HEK293 (cell line): ENCODE results near the gene NUMA1.
A peak's percentile ranks its signal among the peaks of the same experiment; 100 is the strongest.

Experiments
- CTCF ChIA-PET: fragments of 350-600 bp; formaldehyde crosslinking; extraction: SDS; loops from one replicate; lab custom pipeline; 2021; ENCODE audit warnings: antibody characterized with exemption; lab: Yijun Ruan, JAX
- POLR2A ChIA-PET: fragments of 300-600 bp; formaldehyde crosslinking; extraction: SDS; loops from one replicate; lab custom pipeline; 2020; ENCODE audit warnings: antibody characterized with exemption, inconsistent platforms; lab: Yijun Ruan, JAX
- H3K27ac ChIP-seq: fragments of 200-500 bp; sonication (Bioruptor generic); 2 replicates; pipeline ENCODE4 v1.5.1; 2014; ENCODE audit warnings: low read depth, low read length, control low read depth, inconsistent platforms; ENCODE audit errors: extremely low read depth
- H3K36me3 ChIP-seq, 2 experiments: fragments of 200-500 bp in 1 of 2; sonication (Bioruptor generic) in 1 of 2; 1 replicate in 1 of 2; 2 replicates in 1 of 2; pipeline ENCODE4 v1.5.1; 2014 to 2017; ENCODE audit warnings: inconsistent platforms in 2 of 2, low read length in 2 of 2; ENCODE audit not compliant: control insufficient read depth in 2 of 2, insufficient read depth in 1 of 2
- H3K4me1 ChIP-seq: fragments of 200-500 bp; sonication (Bioruptor generic); 2 replicates; pipeline ENCODE4 v1.5.1; 2014; ENCODE audit warnings: mild to moderate bottlenecking, low read length, inconsistent platforms; ENCODE audit not compliant: control insufficient read depth, insufficient read depth
- H3K4me3 ChIP-seq: 2 replicates; pipeline ENCODE4 v1.5.1; 2011; ENCODE audit warnings: low read depth, mild to moderate bottlenecking, control low read depth, low read length, moderate library complexity
- H3K9me3 ChIP-seq: fragments of 200-500 bp; sonication (Bioruptor generic); 2 replicates; pipeline ENCODE4 v1.5.1; 2014; ENCODE audit warnings: low read depth, low read length, inconsistent platforms; ENCODE audit not compliant: control insufficient read depth, insufficient read depth
- CTCF ChIP-seq: fragments of 450-650 bp; formaldehyde crosslinking; IDR thresholded peaks from 2 replicates; pipeline ENCODE4 v1.5.1; 2016; ENCODE audit warnings: missing biosample characterization, missing genetic modification characterization
- GLIS2 ChIP-seq: fragments of 450-650 bp; formaldehyde crosslinking; IDR thresholded peaks from 2 replicates; pipeline ENCODE4 v1.5.1; 2016; ENCODE audit warnings: missing biosample characterization, missing genetic modification characterization
- HOXA7 ChIP-seq: sonication (generic); formaldehyde crosslinking; IDR thresholded peaks from 2 replicates; pipeline ENCODE4 v1.8.1; 2022; ENCODE audit warnings: missing genetic modification reagents, borderline replicate concordance
- REPIN1 ChIP-seq: fragments of 450-650 bp; formaldehyde crosslinking; IDR thresholded peaks from 2 replicates; pipeline ENCODE4 v1.5.1; 2017; ENCODE audit warnings: missing biosample characterization, missing genetic modification characterization, low read depth
- WT1 ChIP-seq: fragments of 450-650 bp; formaldehyde crosslinking; IDR thresholded peaks from 2 replicates; pipeline ENCODE4 v1.5.1; 2016; ENCODE audit warnings: missing biosample characterization, missing genetic modification characterization
- ZBTB1 ChIP-seq: fragments of 450-650 bp; formaldehyde crosslinking; IDR thresholded peaks from 2 replicates; pipeline ENCODE4 v1.5.1; 2016; ENCODE audit warnings: missing biosample characterization, missing genetic modification characterization
- ZNF10 ChIP-seq: fragments of 450-650 bp; formaldehyde crosslinking; IDR thresholded peaks from 2 replicates; pipeline ENCODE4 v1.5.1; 2017; ENCODE audit warnings: missing biosample characterization, missing genetic modification characterization
- ZNF155 ChIP-seq: fragments of 450-650 bp; formaldehyde crosslinking; IDR thresholded peaks from 2 replicates; pipeline ENCODE4 v1.5.1; 2016; ENCODE audit warnings: missing biosample characterization, missing genetic modification characterization
- ZNF174 ChIP-seq: fragments of 450-650 bp; formaldehyde crosslinking; IDR thresholded peaks from 2 replicates; pipeline ENCODE4 v1.5.0; 2017; ENCODE audit warnings: missing biosample characterization, mild to moderate bottlenecking, missing genetic modification characterization
- ZNF202 ChIP-seq: fragments of 450-650 bp; formaldehyde crosslinking; IDR thresholded peaks from 2 replicates; pipeline ENCODE4 v1.5.1; 2016; ENCODE audit warnings: missing biosample characterization, missing genetic modification characterization, borderline replicate concordance
- ZNF350 ChIP-seq: fragments of 450-650 bp; formaldehyde crosslinking; IDR thresholded peaks from 2 replicates; pipeline ENCODE4 v1.5.0; 2017; ENCODE audit warnings: missing biosample characterization, mild to moderate bottlenecking, missing genetic modification characterization
- ZNF624 ChIP-seq: fragments of 450-650 bp; formaldehyde crosslinking; IDR thresholded peaks from 2 replicates; pipeline ENCODE4 v1.5.1; 2017; ENCODE audit warnings: missing biosample characterization, missing genetic modification characterization
- ZNF626 ChIP-seq: fragments of 450-650 bp; sonication (Bioruptor Pico); formaldehyde crosslinking; IDR thresholded peaks from 2 replicates; pipeline ENCODE4 v1.5.1; 2018; ENCODE audit warnings: missing biosample characterization, missing genetic modification characterization, inconsistent platforms
- ZNF660 ChIP-seq: fragments of 450-650 bp; IDR thresholded peaks from 2 replicates; pipeline ENCODE4 v1.5.1; 2018; ENCODE audit warnings: missing biosample characterization, mild to moderate bottlenecking, missing genetic modification characterization
- ZNF670 ChIP-seq: fragments of 450-650 bp; formaldehyde crosslinking; IDR thresholded peaks from 2 replicates; pipeline ENCODE4 v1.5.1; 2016; ENCODE audit warnings: missing biosample characterization, missing genetic modification characterization, low read depth
- ZNF677 ChIP-seq: fragments of 450-650 bp; IDR thresholded peaks from 2 replicates; pipeline ENCODE4 v1.5.0; 2018; ENCODE audit warnings: missing biosample characterization, mild to moderate bottlenecking, missing genetic modification characterization, moderate library complexity
- ZNF701 ChIP-seq: fragments of 450-650 bp; formaldehyde crosslinking; IDR thresholded peaks from 2 replicates; pipeline ENCODE4 v1.5.1; 2016; ENCODE audit warnings: missing biosample characterization, missing genetic modification characterization
- ZNF776 ChIP-seq: fragments of 450-650 bp; formaldehyde crosslinking; IDR thresholded peaks from 2 replicates; pipeline ENCODE4 v1.5.0; 2017; ENCODE audit warnings: missing biosample characterization, missing genetic modification characterization, borderline replicate concordance
- ZNF777 ChIP-seq: fragments of 450-650 bp; formaldehyde crosslinking; IDR thresholded peaks from 2 replicates; pipeline ENCODE4 v1.5.1; 2017; ENCODE audit warnings: missing biosample characterization, missing genetic modification characterization, borderline replicate concordance
- ZNF785 ChIP-seq: fragments of 450-650 bp; formaldehyde crosslinking; IDR thresholded peaks from 2 replicates; pipeline ENCODE4 v1.5.1; 2016; ENCODE audit warnings: missing biosample characterization, missing genetic modification characterization
- ZNF837 ChIP-seq: fragments of 450-650 bp; formaldehyde crosslinking; IDR thresholded peaks from 2 replicates; pipeline ENCODE4 v1.5.1; 2016; ENCODE audit warnings: missing biosample characterization, missing genetic modification characterization
- ZNF843 ChIP-seq: fragments of 450-650 bp; formaldehyde crosslinking; IDR thresholded peaks from 2 replicates; pipeline ENCODE4 v1.5.1; 2016; ENCODE audit warnings: missing biosample characterization, missing genetic modification characterization
- TF ChIP-seq, protein P1 (sequence below): fragments of 450-650 bp; formaldehyde crosslinking; IDR thresholded peaks from 2 replicates; pipeline ENCODE4 v1.5.1; 2016; ENCODE audit warnings: missing biosample characterization, missing genetic modification characterization
- TF ChIP-seq, protein P2 (sequence below): fragments of 450-650 bp; IDR thresholded peaks from 2 replicates; pipeline ENCODE4 v1.5.1; 2018; ENCODE audit warnings: missing biosample characterization, missing genetic modification characterization
- TF ChIP-seq, protein P3 (sequence below): fragments of 450-650 bp; formaldehyde crosslinking; IDR thresholded peaks from 2 replicates; pipeline ENCODE4 v1.5.1; 2016; ENCODE audit warnings: missing biosample characterization, missing genetic modification characterization

The NUMA1 gene

DNA sequence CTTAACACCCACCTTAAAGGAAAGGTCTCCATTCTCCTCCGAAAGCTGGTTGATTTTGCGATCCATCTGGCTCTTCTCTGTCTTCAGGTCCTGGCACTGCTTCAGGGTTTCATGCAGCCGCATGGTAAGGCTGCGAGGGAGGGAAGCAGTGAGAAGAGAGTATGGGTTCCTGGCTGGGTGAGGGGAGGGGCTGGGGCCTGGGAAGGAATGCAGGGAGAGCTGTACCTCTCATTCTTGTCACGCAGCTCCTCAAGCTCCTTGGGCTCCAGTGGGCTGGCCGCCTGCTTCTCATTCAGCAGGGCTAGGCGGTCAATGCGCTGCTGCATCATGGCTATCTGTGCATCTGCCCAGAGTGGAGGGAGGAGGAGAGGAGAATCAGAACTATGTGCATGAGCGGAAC is 62.2 kb downstream of the NUMA1 start:
- CTCF ChIA-PET, result interaction anchor here (1.3 to 1.5 kb wide), 2 partner anchors 41 to 125 kb away, joined by 3 to 6 read pairs; no protein-coding TSS in a partner anchor
- POLR2A ChIA-PET, result no interaction called here
- no peaks in the 10 kb centered on the region for H3K4me1 ChIP-seq

DNA sequence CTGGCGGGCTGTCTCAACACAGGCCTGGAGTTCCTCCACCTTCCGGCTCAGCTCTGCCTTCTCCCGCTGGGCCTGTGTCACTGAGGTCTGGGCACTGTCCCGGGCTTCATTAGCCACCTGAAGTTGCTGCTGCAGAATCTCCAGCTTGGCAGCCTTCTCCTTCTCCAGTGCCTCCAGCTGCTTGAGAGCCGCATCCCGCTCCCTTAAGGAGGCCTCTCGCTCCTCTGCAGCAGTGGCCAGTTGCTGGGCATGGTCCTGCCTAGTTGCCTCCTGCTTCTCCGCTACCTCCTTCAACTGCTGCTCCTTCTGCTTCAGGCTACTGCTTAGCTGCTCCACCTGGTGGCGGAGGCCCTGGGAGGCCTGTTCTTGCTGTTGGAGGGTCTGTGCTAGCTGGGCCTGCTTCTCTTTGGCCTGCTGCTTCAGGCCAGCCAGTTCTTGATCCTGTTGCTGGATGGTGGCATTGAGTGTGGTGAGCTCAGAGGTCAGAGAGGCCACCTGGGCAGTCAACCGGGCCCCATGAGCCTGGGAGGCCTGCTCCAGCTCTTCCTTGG is 64.8 kb downstream of the NUMA1 start:
- Histone ChIP-seq H3K27ac (no peak overlapping the region), H3K4me1 (no peaks in the 10 kb centered on the region), H3K4me3 (no peak overlapping the region), H3K36me3 (peaks cover 3 to 100% of the 10 kb centered on the region in 2 experiments; a peak in 2 of 3 replicates), H3K9me3 (no peaks in the 10 kb centered on the region)
- peak; percentile 64; the same call in 1 of the 2 replicates for TF ChIP-seq CTCF (tag by site-specific recombination)
- no peak for TF ChIP-seq ZBTB1
- TF ChIP-seq ZNF777 (tag by site-specific recombination), result no peak
- TF ChIP-seq ZNF624 (tag by site-specific recombination), result no peak
- TF ChIP-seq, protein P1, sequence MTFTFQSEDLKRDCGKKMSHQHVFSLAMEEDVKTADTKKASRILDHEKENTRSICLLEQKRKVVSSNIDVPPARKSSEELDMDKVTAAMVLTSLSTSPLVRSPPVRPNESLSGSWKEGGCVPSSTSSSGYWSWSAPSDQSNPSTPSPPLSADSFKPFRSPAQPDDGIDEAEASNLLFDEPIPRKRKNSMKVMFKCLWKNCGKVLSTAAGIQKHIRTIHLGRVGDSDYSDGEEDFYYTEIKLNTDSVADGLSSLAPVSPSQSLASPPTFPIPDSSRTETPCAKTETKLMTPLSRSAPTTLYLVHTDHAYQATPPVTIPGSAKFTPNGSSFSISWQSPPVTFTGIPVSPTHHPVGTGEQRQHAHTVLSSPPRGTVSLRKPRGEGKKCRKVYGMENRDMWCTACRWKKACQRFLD (tag by site-specific recombination), result no peak
- TF ChIP-seq ZNF776 (tag by site-specific recombination), result no peak
- no peak for TF ChIP-seq HOXA7
- TF ChIP-seq ZNF202 (tag by site-specific recombination), result no peak
- no peak for TF ChIP-seq ZNF785 (tag by site-specific recombination)
- peak; percentile 96 for TF ChIP-seq ZNF10 (tag by site-specific recombination)
- TF ChIP-seq ZNF843 (tag by site-specific recombination), result no peak
- TF ChIP-seq ZNF660 (tag by site-specific recombination), result no peak
- ChIA-PET CTCF (interaction anchor here (0.6 to 4.5 kb wide), 9 partner anchors 9 to 129 kb away, joined by 3 to 37 read pairs (median 3); no protein-coding TSS in a partner anchor), POLR2A (interaction anchor here (0.6 kb wide), 1 partner anchor 16 kb away, joined by 4 read pairs; no protein-coding TSS in a partner anchor)

More for the DNA sequence above, 62.2 kb downstream of the NUMA1 start:
- no peak overlapping the region for H3K4me3 ChIP-seq
- TF ChIP-seq ZNF202 (tag by site-specific recombination) (no peak), ZNF677 (tag by site-specific recombination) (no peak), REPIN1 (no peak), ZNF626 (tag by site-specific recombination) (no peak), ZNF701 (tag by site-specific recombination) (no peak), ZNF670 (no peak), ZNF155 (tag by site-specific recombination) (no peak), ZNF837 (no peak), GLIS2 (tag by site-specific recombination) (no peak), ZNF174 (tag by site-specific recombination) (no peak), ZNF843 (tag by site-specific recombination) (no peak), ZNF350 (tag by site-specific recombination) (no peak), WT1 (no peak)
- TF ChIP-seq, protein P2, sequence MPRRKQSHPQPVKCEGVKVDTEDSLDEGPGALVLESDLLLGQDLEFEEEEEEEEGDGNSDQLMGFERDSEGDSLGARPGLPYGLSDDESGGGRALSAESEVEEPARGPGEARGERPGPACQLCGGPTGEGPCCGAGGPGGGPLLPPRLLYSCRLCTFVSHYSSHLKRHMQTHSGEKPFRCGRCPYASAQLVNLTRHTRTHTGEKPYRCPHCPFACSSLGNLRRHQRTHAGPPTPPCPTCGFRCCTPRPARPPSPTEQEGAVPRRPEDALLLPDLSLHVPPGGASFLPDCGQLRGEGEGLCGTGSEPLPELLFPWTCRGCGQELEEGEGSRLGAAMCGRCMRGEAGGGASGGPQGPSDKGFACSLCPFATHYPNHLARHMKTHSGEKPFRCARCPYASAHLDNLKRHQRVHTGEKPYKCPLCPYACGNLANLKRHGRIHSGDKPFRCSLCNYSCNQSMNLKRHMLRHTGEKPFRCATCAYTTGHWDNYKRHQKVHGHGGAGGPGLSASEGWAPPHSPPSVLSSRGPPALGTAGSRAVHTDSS, result no peak
- TF ChIP-seq, protein P3, sequence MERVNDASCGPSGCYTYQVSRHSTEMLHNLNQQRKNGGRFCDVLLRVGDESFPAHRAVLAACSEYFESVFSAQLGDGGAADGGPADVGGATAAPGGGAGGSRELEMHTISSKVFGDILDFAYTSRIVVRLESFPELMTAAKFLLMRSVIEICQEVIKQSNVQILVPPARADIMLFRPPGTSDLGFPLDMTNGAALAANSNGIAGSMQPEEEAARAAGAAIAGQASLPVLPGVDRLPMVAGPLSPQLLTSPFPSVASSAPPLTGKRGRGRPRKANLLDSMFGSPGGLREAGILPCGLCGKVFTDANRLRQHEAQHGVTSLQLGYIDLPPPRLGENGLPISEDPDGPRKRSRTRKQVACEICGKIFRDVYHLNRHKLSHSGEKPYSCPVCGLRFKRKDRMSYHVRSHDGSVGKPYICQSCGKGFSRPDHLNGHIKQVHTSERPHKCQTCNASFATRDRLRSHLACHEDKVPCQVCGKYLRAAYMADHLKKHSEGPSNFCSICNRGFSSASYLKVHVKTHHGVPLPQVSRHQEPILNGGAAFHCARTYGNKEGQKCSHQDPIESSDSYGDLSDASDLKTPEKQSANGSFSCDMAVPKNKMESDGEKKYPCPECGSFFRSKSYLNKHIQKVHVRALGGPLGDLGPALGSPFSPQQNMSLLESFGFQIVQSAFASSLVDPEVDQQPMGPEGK (tag by site-specific recombination), result no peak
- H3K36me3 ChIP-seq, result peaks cover 5 to 99% of the 10 kb centered on the region in 2 experiments; a peak in 2 of 3 replicates
- no peaks in the 10 kb centered on the region for H3K9me3 ChIP-seq
- H3K27ac ChIP-seq, result no peak overlapping the region
